Astrocyte (in vitro differentiated cells and primary cell): Measurements from ENCODE around the gene IGSF21. TPM values are rescaled to one million over a fixed set of nuclear protein-coding genes. Genes with fewer than 3 reads are reported as not detected.

Source experiments
- DNase-seq: peaks from one replicate; pipeline ENCODE4 v3.0.0-alpha.2; 2010; ENCODE audit warnings: low read depth
- FAIRE-seq: peaks from 2 replicates; lab custom pipeline; 2011; peaks lifted over from hg19 to GRCh38; lab: Jason Lieb, UNC
- H2AFZ ChIP-seq: 2 replicates; pipeline ENCODE4 v1.6.0; 2012; ENCODE audit warnings: low read depth, low read length, inconsistent platforms
- H3K27ac ChIP-seq: 2 replicates; pipeline ENCODE4 v1.5.1; 2011; ENCODE audit warnings: low read depth, low read length, inconsistent platforms
- H3K27me3 ChIP-seq: 2 replicates; pipeline ENCODE4 v1.6.0; 2011; ENCODE audit warnings: low read length, inconsistent platforms; ENCODE audit not compliant: insufficient read depth
- H3K36me3 ChIP-seq: 2 replicates; pipeline ENCODE4 v1.5.1; 2011; ENCODE audit warnings: low read length, inconsistent platforms; ENCODE audit not compliant: insufficient read depth
- H3K4me1 ChIP-seq: 2 replicates; pipeline ENCODE4 v1.5.1; 2011; ENCODE audit warnings: low read length, inconsistent platforms; ENCODE audit not compliant: insufficient read depth
- H3K4me2 ChIP-seq: 2 replicates; pipeline ENCODE4 v1.6.0; 2012; ENCODE audit warnings: low read length, inconsistent platforms
- H3K4me3 ChIP-seq: 2 replicates; pipeline ENCODE4 v1.5.1; 2011; ENCODE audit warnings: low read depth, mild to moderate bottlenecking, low read length, inconsistent platforms; ENCODE audit not compliant: insufficient read depth
- H3K79me2 ChIP-seq: 2 replicates; pipeline ENCODE4 v1.6.0; 2012; ENCODE audit warnings: mild to moderate bottlenecking, low read length, inconsistent platforms; ENCODE audit not compliant: insufficient read depth
- H3K9ac ChIP-seq: 2 replicates; pipeline ENCODE4 v1.6.0; 2012; ENCODE audit warnings: mild to moderate bottlenecking, low read length, inconsistent platforms
- H3K9me3 ChIP-seq: 2 replicates; pipeline ENCODE4 v1.5.1; 2012; ENCODE audit warnings: low read depth, mild to moderate bottlenecking, low read length, inconsistent platforms; ENCODE audit not compliant: insufficient read depth
- H4K20me1 ChIP-seq: 2 replicates; pipeline ENCODE4 v1.6.0; 2012; ENCODE audit warnings: low read length, inconsistent platforms; ENCODE audit not compliant: insufficient read depth
- H3K27ac Mint-ChIP-seq: one replicate; pipeline ENCODE4 v1.8.0; 2021; ENCODE audit warnings: mild to moderate bottlenecking, mixed read lengths; ENCODE audit not compliant: unreplicated experiment
- H3K27me3 Mint-ChIP-seq: one replicate; pipeline ENCODE4 v1.8.0; 2021; ENCODE audit warnings: low read depth, mixed read lengths; ENCODE audit not compliant: unreplicated experiment
- H3K36me3 Mint-ChIP-seq: one replicate; pipeline ENCODE4 v1.8.0; 2021; ENCODE audit warnings: low read depth, mixed read lengths; ENCODE audit not compliant: unreplicated experiment
- H3K4me1 Mint-ChIP-seq: one replicate; pipeline ENCODE4 v1.8.0; 2021; ENCODE audit warnings: low read depth, mixed read lengths; ENCODE audit not compliant: unreplicated experiment
- H3K4me3 Mint-ChIP-seq: one replicate; pipeline ENCODE4 v1.8.0; 2021; ENCODE audit warnings: mild to moderate bottlenecking, moderate library complexity, mixed read lengths; ENCODE audit not compliant: unreplicated experiment
- H3K9me3 Mint-ChIP-seq: one replicate; pipeline ENCODE4 v1.8.0; 2021; ENCODE audit warnings: mild to moderate bottlenecking, mixed read lengths; ENCODE audit not compliant: unreplicated experiment
- EZH2 ChIP-seq: IDR thresholded peaks from 2 replicates; pipeline ENCODE4 v1.6.1; 2012; ENCODE audit warnings: mild to moderate bottlenecking, low read length, inconsistent platforms; ENCODE audit not compliant: insufficient read depth
- total RNA-seq: library from RNA; stranded (reverse); gene quantifications from 2 replicates; pipeline ENCODE4 v1.2.1, GENCODE V29; 2021
- TF ChIP-seq, protein P1 (sequence below): IDR thresholded peaks from 2 replicates; pipeline ENCODE4 v1.5.1; 2011; ENCODE audit warnings: low read depth, mild to moderate bottlenecking, inconsistent platforms, low read length, moderate library complexity; ENCODE audit not compliant: insufficient read depth

The IGSF21 gene
- total RNA-seq, 1 donor from 2014 or later, result not detected

DNA sequence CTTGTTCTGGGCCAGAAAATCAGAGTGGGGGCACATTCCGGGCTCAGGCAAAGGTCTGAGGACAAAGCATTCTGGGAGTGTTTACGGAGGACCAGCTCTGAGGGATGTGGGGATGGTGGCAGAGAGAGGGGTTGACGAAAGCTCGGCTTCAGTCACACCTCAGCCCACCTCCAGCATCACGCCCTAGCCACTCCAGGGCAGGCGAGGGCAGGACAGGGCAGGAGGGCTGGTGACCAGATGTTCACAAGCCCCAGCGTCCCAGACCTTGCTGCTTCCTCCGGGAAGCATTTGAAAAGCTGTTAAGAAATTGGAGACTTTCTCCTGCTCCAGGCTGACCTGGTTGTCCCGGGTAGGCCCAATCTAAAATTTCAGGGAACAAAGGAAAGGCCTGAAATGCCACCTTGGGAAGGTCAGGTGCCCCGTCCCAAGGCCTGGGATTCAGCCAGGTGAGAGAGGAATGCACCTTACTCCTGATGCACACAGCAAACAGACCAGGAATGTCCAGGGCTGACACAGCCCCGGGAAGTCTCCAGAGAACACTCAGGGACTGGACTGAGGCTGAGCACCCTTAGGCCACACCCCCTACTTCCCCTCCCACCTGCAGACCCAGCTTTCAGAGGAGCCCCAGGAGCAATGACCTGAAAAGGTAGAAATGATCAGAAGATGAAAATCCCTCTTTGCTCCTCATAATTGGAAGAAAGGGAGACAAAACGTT lies 301.2 kb downstream of the IGSF21 start:
- TF ChIP-seq EZH2, result no peak
- TF ChIP-seq, protein P1, sequence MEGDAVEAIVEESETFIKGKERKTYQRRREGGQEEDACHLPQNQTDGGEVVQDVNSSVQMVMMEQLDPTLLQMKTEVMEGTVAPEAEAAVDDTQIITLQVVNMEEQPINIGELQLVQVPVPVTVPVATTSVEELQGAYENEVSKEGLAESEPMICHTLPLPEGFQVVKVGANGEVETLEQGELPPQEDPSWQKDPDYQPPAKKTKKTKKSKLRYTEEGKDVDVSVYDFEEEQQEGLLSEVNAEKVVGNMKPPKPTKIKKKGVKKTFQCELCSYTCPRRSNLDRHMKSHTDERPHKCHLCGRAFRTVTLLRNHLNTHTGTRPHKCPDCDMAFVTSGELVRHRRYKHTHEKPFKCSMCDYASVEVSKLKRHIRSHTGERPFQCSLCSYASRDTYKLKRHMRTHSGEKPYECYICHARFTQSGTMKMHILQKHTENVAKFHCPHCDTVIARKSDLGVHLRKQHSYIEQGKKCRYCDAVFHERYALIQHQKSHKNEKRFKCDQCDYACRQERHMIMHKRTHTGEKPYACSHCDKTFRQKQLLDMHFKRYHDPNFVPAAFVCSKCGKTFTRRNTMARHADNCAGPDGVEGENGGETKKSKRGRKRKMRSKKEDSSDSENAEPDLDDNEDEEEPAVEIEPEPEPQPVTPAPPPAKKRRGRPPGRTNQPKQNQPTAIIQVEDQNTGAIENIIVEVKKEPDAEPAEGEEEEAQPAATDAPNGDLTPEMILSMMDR, result no peak
- FAIRE-seq, result no peak

DNA sequence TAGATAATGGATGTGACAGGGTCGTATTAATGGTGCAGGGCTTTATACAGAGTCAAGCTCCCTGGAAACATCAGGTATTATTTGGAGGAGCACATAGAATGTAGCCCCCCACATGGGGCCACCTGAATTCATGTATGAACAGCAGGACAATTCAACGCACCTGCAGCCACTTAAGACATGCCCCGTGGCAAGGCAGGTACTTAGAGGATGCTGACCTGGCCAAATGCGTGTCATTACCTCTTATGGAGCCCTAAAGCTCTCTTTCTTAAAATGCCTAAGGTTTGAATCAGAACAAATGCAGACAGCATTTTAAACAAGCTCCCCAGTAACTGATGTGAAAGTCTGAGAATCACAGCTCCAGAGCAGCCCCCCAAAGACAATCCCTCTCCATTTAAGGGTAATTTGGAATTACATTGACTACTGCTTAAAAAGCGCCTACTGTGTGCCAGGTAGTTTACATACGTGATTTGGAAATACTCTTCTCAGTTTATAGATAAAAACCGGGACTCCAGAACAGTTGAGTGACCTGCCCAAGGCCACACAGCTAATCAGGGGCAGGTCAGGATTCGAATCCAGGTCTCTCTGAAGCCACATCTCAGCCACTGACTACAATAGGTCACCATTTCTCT lies 302.1 kb downstream of the IGSF21 start:
- peaks cover 26% of the 10 kb centered on the region for H3K9me3 Mint-ChIP-seq
- DNase-seq, result no peak

More for the DNA sequence above, 301.2 kb downstream of the IGSF21 start:
- peaks cover 39% of the 10 kb centered on the region for H3K27me3 Mint-ChIP-seq
- Histone ChIP-seq H3K36me3 (no peaks in the 10 kb centered on the region), H3K4me3 (no peak overlapping the region), H3K27ac (no peak overlapping the region), H3K4me1 (no peaks in the 10 kb centered on the region), H3K4me2 (no peak overlapping the region), H3K9ac (no peak overlapping the region), H4K20me1 (no peaks in the 10 kb centered on the region), H3K9me3 (peaks cover 9% of the 10 kb centered on the region), H2AFZ (no peak overlapping the region), H3K27me3 (no peaks in the 10 kb centered on the region), H3K79me2 (no peaks in the 10 kb centered on the region)
- no peak for DNase-seq
- no peak overlapping the region for H3K27ac Mint-ChIP-seq
- no peak overlapping the region for H3K4me3 Mint-ChIP-seq
- H3K9me3 Mint-ChIP-seq, result peaks cover 22% of the 10 kb centered on the region
- peaks cover 4% of the 10 kb centered on the region for H3K36me3 Mint-ChIP-seq
- no peaks in the 10 kb centered on the region for H3K4me1 Mint-ChIP-seq

More for the DNA sequence above, 302.1 kb downstream of the IGSF21 start:
- no peak overlapping the region for H3K4me3 ChIP-seq
- Mint-ChIP-seq H3K4me3 (no peak overlapping the region), H3K4me1 (peaks cover 5% of the 10 kb centered on the region), H3K36me3 (peaks cover 4% of the 10 kb centered on the region), H3K27me3 (peaks cover 33% of the 10 kb centered on the region), H3K27ac (no peak overlapping the region)
- H3K9ac ChIP-seq, result no peak overlapping the region
- H3K36me3 ChIP-seq, result no peaks in the 10 kb centered on the region
- H3K4me2 ChIP-seq, result no peak overlapping the region
- no peak overlapping the region for H2AFZ ChIP-seq
- no peak for TF ChIP-seq EZH2
- TF ChIP-seq, protein P1, result no peak
- H3K27ac ChIP-seq, result no peak overlapping the region
- no peaks in the 10 kb centered on the region for H4K20me1 ChIP-seq
- no peaks in the 10 kb centered on the region for H3K27me3 ChIP-seq
- FAIRE-seq, result no peak
- no peaks in the 10 kb centered on the region for H3K79me2 ChIP-seq
- H3K9me3 ChIP-seq, result peaks cover 9% of the 10 kb centered on the region
- H3K4me1 ChIP-seq, result no peaks in the 10 kb centered on the region
